Colonic mucosa (tissue), 4 donors: ENCODE measurements around the gene HIVEP3. TPM values are rescaled to one million over a fixed set of nuclear protein-coding genes. Genes with fewer than 3 reads are reported as not detected.

Experiments used
- DNase-seq: peaks from one replicate; pipeline ENCODE4 v3.0.0-alpha.2; 2020
- H3K27ac ChIP-seq: fragments of 200-600 bp; one replicate; pipeline ENCODE4 v1.8.0; 2021
- H3K27me3 ChIP-seq: fragments of 200-600 bp; one replicate; pipeline ENCODE4 v1.8.0; 2021
- H3K36me3 ChIP-seq: fragments of 200-600 bp; one replicate; pipeline ENCODE4 v1.8.0; 2021
- H3K4me1 ChIP-seq: fragments of 200-600 bp; one replicate; pipeline ENCODE4 v1.8.0; 2021; ENCODE audit warnings: mild to moderate bottlenecking
- H3K4me3 ChIP-seq: fragments of 200-600 bp; one replicate; pipeline ENCODE4 v1.8.0; 2021
- H3K9ac ChIP-seq, 2 donors: one replicate each; pipeline ENCODE4 v1.7.0; 2013; ENCODE audit warnings: control low read depth in 2 of 2, low read depth in 2 of 2, low read length in 2 of 2
- H3K9me3 ChIP-seq: fragments of 200-600 bp; one replicate; pipeline ENCODE4 v1.8.0; 2021
- intact Hi-C: fragments of 100-400 bp; cut with DNase I; formaldehyde crosslinking; loops from one replicate; pipeline ENCODE4 v1.14.1; 2022
- total RNA-seq, 2 donors: library from RNA; stranded (reverse); fragmentation: NEBNext Ultra II Directional in 1 of 2; extraction: Animal tissue kit (Norgen Biotek cat#: 25700) in 1 of 2; gene quantifications; one replicate each; pipeline ENCODE4 v1.2.1, GENCODE V29; 2021
- TF ChIP-seq, protein P1 (sequence below): fragments of 200-600 bp; IDR thresholded peaks from one replicate; pipeline ENCODE4 v1.8.0; 2022; ENCODE audit warnings: antibody characterized with exemption, mild to moderate bottlenecking
- donor health status: healthy.
- donor health status: DM: no; HTN: no; CAD: no.
- donor health status: DM: no; HTN: no; CAD: no.

The HIVEP3 gene
- total RNA-seq, 2 donors from 2014 or later: 1.9 to 3.3 TPM

DNA sequence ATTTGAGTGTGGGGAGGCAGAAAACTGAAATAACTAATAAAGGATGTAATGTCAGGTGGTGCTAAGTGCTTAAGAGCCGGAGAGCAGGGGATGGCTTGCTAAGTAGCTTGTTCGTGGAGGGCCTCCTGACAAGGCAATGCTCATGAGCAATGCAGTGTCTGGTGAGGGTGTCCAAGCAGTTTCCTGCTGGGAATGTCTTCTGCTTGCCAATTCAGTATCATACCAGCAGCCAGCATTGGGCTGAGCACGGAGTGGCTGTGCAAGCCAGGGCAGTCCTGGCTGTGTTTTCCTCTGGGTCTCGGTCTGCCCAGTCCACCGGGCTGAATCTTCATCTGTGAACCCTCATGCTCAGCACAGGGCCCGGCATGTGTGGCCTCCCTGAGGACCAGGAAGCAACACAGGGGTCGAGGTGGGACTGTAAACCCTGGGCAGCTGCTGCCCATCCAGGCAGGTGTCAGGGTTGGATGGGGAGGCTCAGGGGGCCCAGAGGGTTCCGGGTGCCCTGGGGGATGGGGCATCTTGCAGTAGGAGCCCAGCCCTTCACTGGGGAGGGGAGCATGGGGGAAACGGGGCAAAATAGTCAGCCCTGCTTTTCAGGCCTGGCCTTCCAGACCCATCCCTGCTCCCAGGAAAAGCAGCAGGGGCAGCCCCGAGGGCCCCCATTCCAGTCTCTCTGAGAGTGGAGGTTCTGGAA is 461.7 kb downstream of the HIVEP3 start:
- TF ChIP-seq, protein P1, sequence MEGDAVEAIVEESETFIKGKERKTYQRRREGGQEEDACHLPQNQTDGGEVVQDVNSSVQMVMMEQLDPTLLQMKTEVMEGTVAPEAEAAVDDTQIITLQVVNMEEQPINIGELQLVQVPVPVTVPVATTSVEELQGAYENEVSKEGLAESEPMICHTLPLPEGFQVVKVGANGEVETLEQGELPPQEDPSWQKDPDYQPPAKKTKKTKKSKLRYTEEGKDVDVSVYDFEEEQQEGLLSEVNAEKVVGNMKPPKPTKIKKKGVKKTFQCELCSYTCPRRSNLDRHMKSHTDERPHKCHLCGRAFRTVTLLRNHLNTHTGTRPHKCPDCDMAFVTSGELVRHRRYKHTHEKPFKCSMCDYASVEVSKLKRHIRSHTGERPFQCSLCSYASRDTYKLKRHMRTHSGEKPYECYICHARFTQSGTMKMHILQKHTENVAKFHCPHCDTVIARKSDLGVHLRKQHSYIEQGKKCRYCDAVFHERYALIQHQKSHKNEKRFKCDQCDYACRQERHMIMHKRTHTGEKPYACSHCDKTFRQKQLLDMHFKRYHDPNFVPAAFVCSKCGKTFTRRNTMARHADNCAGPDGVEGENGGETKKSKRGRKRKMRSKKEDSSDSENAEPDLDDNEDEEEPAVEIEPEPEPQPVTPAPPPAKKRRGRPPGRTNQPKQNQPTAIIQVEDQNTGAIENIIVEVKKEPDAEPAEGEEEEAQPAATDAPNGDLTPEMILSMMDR: no peak
- intact Hi-C loops: no loop called here

More for the DNA sequence above, 461.7 kb downstream of the HIVEP3 start:
- Histone ChIP-seq H3K4me3 (no peak overlapping the region), H3K27ac (no peak overlapping the region), H3K4me1 (peaks cover 8% of the 10 kb centered on the region), H3K36me3 (no peaks in the 10 kb centered on the region), H3K27me3 (no peaks in the 10 kb centered on the region), H3K9ac (no peak overlapping the region), H3K9me3 (no peaks in the 10 kb centered on the region)
- no peak for DNase-seq

Other genes starting within 250 kb of the HIVEP3 start
- gene GUCA2B, start 234.5 kb upstream of the HIVEP3 start, total RNA-seq: 10 to 100 TPM; 27.7 to 44.5 TPM
- 100 to 1,000 TPM; 195 to 959 TPM for gene GUCA2A, start 245.8 kb upstream of the HIVEP3 start, total RNA-seq